CD4-positive, alpha-beta T cell (primary cell): Measurements from ENCODE around the gene PPEF1. TPM values are rescaled to one million over a fixed set of nuclear protein-coding genes. Genes with fewer than 3 reads are reported as not detected.

ENCODE experiments used
- ATAC-seq: fragments of 200-7000 bp; cut with Tn5 transposase; one replicate; pipeline ENCODE4 v1.10.0; 2022; ENCODE audit warnings: mild to moderate bottlenecking; ENCODE audit not compliant: poor library complexity
- CTCF ChIA-PET: fragments of 350-600 bp; sonication (Branson Sonifier 250); formaldehyde crosslinking; loops from one replicate; lab custom pipeline; 2021; ENCODE audit warnings: antibody characterized with exemption, inconsistent platforms; lab: Charles Lee
- POLR2A ChIA-PET: fragments of 350-600 bp; sonication (Branson Sonifier 250); formaldehyde crosslinking; loops from one replicate; lab custom pipeline; 2021; ENCODE audit warnings: antibody characterized with exemption, inconsistent platforms; lab: Charles Lee
- DNase-seq, 14 experiments: peaks; one replicate each; pipeline ENCODE4 v3.0.0-alpha.2; 2013 to 2020; ENCODE audit warnings: mixed read lengths in 2 of 14
- H3K27ac ChIP-seq, 2 donors: one replicate each; pipeline versions ENCODE4 v1.5.1 to v1.7.0; 2013; ENCODE audit warnings: low read length in 2 of 2, low read depth in 1 of 2, mild to moderate bottlenecking in 1 of 2
- H3K27me3 ChIP-seq, 2 experiments: 1 replicate in 1 of 2; 2 replicates in 1 of 2; pipeline versions ENCODE4 v1.6.1 to v1.7.0; 2013; ENCODE audit warnings: low read length in 2 of 2, control low read depth in 1 of 2, mild to moderate bottlenecking in 1 of 2, moderate library complexity in 1 of 2; ENCODE audit not compliant: insufficient read depth in 2 of 2, control insufficient read depth in 1 of 2
- H3K36me3 ChIP-seq: one replicate; pipeline ENCODE4 v1.6.1; 2013; ENCODE audit warnings: low read length, control low read depth; ENCODE audit not compliant: insufficient read depth
- H3K4me1 ChIP-seq: one replicate; pipeline ENCODE4 v1.6.1; 2013; ENCODE audit warnings: low read length, control low read depth; ENCODE audit not compliant: insufficient read depth
- H3K4me3 ChIP-seq: one replicate; pipeline ENCODE4 v1.5.1; 2013; ENCODE audit warnings: mild to moderate bottlenecking, low read length, moderate library complexity
- H3K9me3 ChIP-seq, 2 experiments: 1 replicate in 1 of 2; 2 replicates in 1 of 2; pipeline versions ENCODE4 v1.6.1 to v1.7.0; 2013; ENCODE audit warnings: low read length in 2 of 2, mild to moderate bottlenecking in 2 of 2, control low read depth in 1 of 2, moderate library complexity in 1 of 2; ENCODE audit not compliant: control insufficient read depth in 1 of 2, insufficient read depth in 1 of 2
- H3K27ac Mint-ChIP-seq: one replicate; pipeline ENCODE4 v1.8.0; 2020; ENCODE audit warnings: mixed read lengths
- H3K27me3 Mint-ChIP-seq: one replicate; pipeline ENCODE4 v1.8.0; 2021; ENCODE audit warnings: mixed read lengths
- H3K36me3 Mint-ChIP-seq: one replicate; pipeline ENCODE4 v1.8.0; 2021; ENCODE audit warnings: low read depth, mixed read lengths
- H3K4me1 Mint-ChIP-seq: one replicate; pipeline ENCODE4 v1.8.0; 2021; ENCODE audit warnings: low read depth, mixed read lengths
- H3K4me3 Mint-ChIP-seq: one replicate; pipeline ENCODE4 v1.8.0; 2020; ENCODE audit warnings: mild to moderate bottlenecking, mixed read lengths
- H3K9me3 Mint-ChIP-seq: one replicate; pipeline ENCODE4 v1.8.0; 2020; ENCODE audit warnings: mixed read lengths
- CTCF ChIP-seq: fragments of 200-600 bp; IDR thresholded peaks from one replicate; pipeline ENCODE4 v1.8.0; 2022; ENCODE audit warnings: antibody characterized with exemption, mild to moderate bottlenecking
- intact Hi-C, 2 experiments: fragments of 100-400 bp; cut with DNase I in 1 of 2; cut with micrococcal nuclease in 1 of 2; formaldehyde crosslinking; loops; one replicate each; pipeline versions ENCODE4 v1.15.1 to v1.9.0; 2023 to 2025; cut with DNase I, micrococcal nuclease
- total RNA-seq, 174 experiments: library from RNA in 2 of 174; stranded (reverse) in 2 of 174; gene quantifications; one replicate each; pipeline ENCODE4 v1.2.3 and lab custom pipeline; 2021 to 2026

The PPEF1 gene
- total RNA-seq, 2 experiments from 2014 or later, result 0.34 TPM; not detected in 1

- no peak for ATAC-seq
- no peaks in the 10 kb centered on the region for H3K4me1 Mint-ChIP-seq
- H3K27ac Mint-ChIP-seq, result no peak overlapping the region
- ChIA-PET POLR2A (no interaction called here), CTCF (no interaction called here)
- H3K9me3 ChIP-seq, result peaks cover 0 to 5% of the 10 kb centered on the region in 2 experiments
- DNase-seq, result no peak
- H3K36me3 Mint-ChIP-seq, result no peaks in the 10 kb centered on the region
- no peaks in the 10 kb centered on the region for H3K4me1 ChIP-seq
- no peak overlapping the region for H3K27ac ChIP-seq
- intact Hi-C loops, result no loop called here
- TF ChIP-seq CTCF, result no peak
- no peaks in the 10 kb centered on the region for H3K27me3 ChIP-seq
- no peaks in the 10 kb centered on the region for H3K36me3 ChIP-seq
- H3K4me3 ChIP-seq, result no peak overlapping the region
- no peaks in the 10 kb centered on the region for H3K9me3 Mint-ChIP-seq
- no peaks in the 10 kb centered on the region for H3K27me3 Mint-ChIP-seq
- H3K4me3 Mint-ChIP-seq, result no peak overlapping the region
These were observed 16.0 kb upstream of the PPEF1 start for GRCh38 chrX:18691431-18691830.

GRCh38 chrX:18692541-18692940 is 14.9 kb upstream of the PPEF1 start:
- Histone ChIP-seq H3K4me1 (no peaks in the 10 kb centered on the region), H3K9me3 (peaks cover 0 to 5% of the 10 kb centered on the region in 2 experiments), H3K27ac (no peak overlapping the region), H3K27me3 (no peaks in the 10 kb centered on the region), H3K36me3 (no peaks in the 10 kb centered on the region), H3K4me3 (no peak overlapping the region)
- POLR2A ChIA-PET, result no interaction called here
- Mint-ChIP-seq H3K27ac (no peak overlapping the region), H3K4me1 (no peaks in the 10 kb centered on the region), H3K36me3 (no peaks in the 10 kb centered on the region), H3K9me3 (no peaks in the 10 kb centered on the region), H3K27me3 (no peaks in the 10 kb centered on the region), H3K4me3 (no peak overlapping the region)
- TF ChIP-seq CTCF, result no peak
- DNase-seq (no peak), ATAC-seq (no peak)
- intact Hi-C loops, result no loop called here
- CTCF ChIA-PET, result no interaction called here

DNA sequence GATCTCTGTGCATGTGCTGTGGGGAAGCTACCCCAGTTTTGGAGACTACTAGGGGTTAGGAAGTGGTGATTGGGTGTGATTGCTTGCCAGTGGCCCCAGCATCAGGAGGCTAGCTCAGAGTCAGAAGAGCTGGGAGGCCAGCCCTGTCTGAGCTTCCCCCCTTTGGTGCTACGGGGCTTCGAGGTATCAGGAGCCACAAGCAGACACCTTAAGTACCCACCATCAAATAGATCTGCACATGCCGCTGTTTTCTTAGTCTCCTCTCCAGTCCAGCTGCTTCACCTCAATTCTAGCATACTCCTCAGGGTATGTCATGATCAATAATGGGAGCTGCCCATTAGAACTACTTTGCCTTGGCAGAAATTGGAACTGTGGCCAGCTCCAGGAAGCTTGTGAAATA is 10.8 kb upstream of the PPEF1 start:
- Mint-ChIP-seq H3K9me3 (no peaks in the 10 kb centered on the region), H3K4me3 (no peak overlapping the region), H3K27ac (no peak overlapping the region), H3K27me3 (no peaks in the 10 kb centered on the region), H3K36me3 (no peaks in the 10 kb centered on the region), H3K4me1 (no peaks in the 10 kb centered on the region)
- ChIA-PET CTCF (no interaction called here), POLR2A (no interaction called here)
- Histone ChIP-seq H3K27me3 (no peaks in the 10 kb centered on the region), H3K4me3 (no peak overlapping the region), H3K36me3 (no peaks in the 10 kb centered on the region), H3K27ac (no peak overlapping the region), H3K9me3 (peaks cover 0 to 5% of the 10 kb centered on the region in 2 experiments), H3K4me1 (no peaks in the 10 kb centered on the region)
- ATAC-seq (no peak), DNase-seq (no peak)
- no peak for TF ChIP-seq CTCF
- intact Hi-C loops, result no loop called here
